Trophoblast cell (in vitro differentiated cells and primary cell): ENCODE data around the gene CUBN.
A peak's percentile ranks its signal among the peaks of the same experiment; 100 is the strongest.

Experiments
- DNase-seq, 2 donors: peaks; one replicate each; pipeline ENCODE4 v3.0.0-alpha.2; 2016
- H2AFZ ChIP-seq: 2 replicates; pipeline ENCODE4 v1.6.1; 2013; ENCODE audit warnings: low read length, moderate library complexity, mild to moderate bottlenecking; ENCODE audit not compliant: insufficient read depth, poor library complexity
- H2AK5ac ChIP-seq: 2 replicates; pipeline ENCODE4 v1.6.1; 2013; ENCODE audit warnings: mild to moderate bottlenecking, low read length
- H2BK120ac ChIP-seq: 2 replicates; pipeline ENCODE4 v1.6.1; 2013; ENCODE audit warnings: low read length, mild to moderate bottlenecking, moderate library complexity; ENCODE audit not compliant: insufficient read depth, poor library complexity
- H2BK12ac ChIP-seq: 2 replicates; pipeline ENCODE4 v1.6.1; 2013; ENCODE audit warnings: mild to moderate bottlenecking, low read length, moderate library complexity
- H2BK5ac ChIP-seq: 2 replicates; pipeline ENCODE4 v1.6.1; 2013; ENCODE audit warnings: low read length, low read depth, moderate library complexity, mild to moderate bottlenecking; ENCODE audit not compliant: poor library complexity
- H3K14ac ChIP-seq: 2 replicates; pipeline ENCODE4 v1.6.1; 2013; ENCODE audit warnings: mild to moderate bottlenecking, low read length
- H3K18ac ChIP-seq: 2 replicates; pipeline ENCODE4 v1.6.1; 2013; ENCODE audit warnings: mild to moderate bottlenecking, low read length
- H3K23ac ChIP-seq: 2 replicates; pipeline ENCODE4 v1.6.1; 2013; ENCODE audit warnings: low read length
- H3K27ac ChIP-seq: 2 replicates; pipeline ENCODE4 v1.5.1; 2013; ENCODE audit warnings: low read depth, mild to moderate bottlenecking, inconsistent platforms, low read length, moderate library complexity
- H3K27me3 ChIP-seq: 2 replicates; pipeline ENCODE4 v1.6.1; 2013; ENCODE audit warnings: inconsistent platforms, mild to moderate bottlenecking, low read length, moderate library complexity; ENCODE audit not compliant: insufficient read depth
- H3K36me3 ChIP-seq, 2 experiments: 1 replicate in 1 of 2; 2 replicates in 1 of 2; pipeline ENCODE4 v1.6.1; 2013; ENCODE audit warnings: low read length in 2 of 2, mild to moderate bottlenecking in 2 of 2, moderate library complexity in 1 of 2; ENCODE audit not compliant: insufficient read depth in 2 of 2, control insufficient read depth in 1 of 2
- H3K4ac ChIP-seq: 2 replicates; pipeline ENCODE4 v1.6.1; 2013; ENCODE audit warnings: low read depth, mild to moderate bottlenecking, low read length, moderate library complexity
- H3K4me1 ChIP-seq, 2 experiments: 1 replicate in 1 of 2; 2 replicates in 1 of 2; pipeline ENCODE4 v1.6.1; 2013; ENCODE audit warnings: low read length in 2 of 2, mild to moderate bottlenecking in 2 of 2, moderate library complexity in 1 of 2; ENCODE audit not compliant: insufficient read depth in 2 of 2, control insufficient read depth in 1 of 2
- H3K4me2 ChIP-seq: 2 replicates; pipeline ENCODE4 v1.6.1; 2013; ENCODE audit warnings: inconsistent platforms, mild to moderate bottlenecking, low read length, moderate library complexity
- H3K4me3 ChIP-seq: 2 replicates; pipeline ENCODE4 v1.5.1; 2013; ENCODE audit warnings: mild to moderate bottlenecking, low read depth, low read length, inconsistent platforms
- H3K79me1 ChIP-seq: one replicate; pipeline ENCODE4 v1.6.1; 2013; ENCODE audit warnings: low read length
- H3K79me2 ChIP-seq: 2 replicates; pipeline ENCODE4 v1.6.1; 2013; ENCODE audit warnings: low read length, mild to moderate bottlenecking; ENCODE audit not compliant: control insufficient read depth, insufficient read depth, poor library complexity
- H3K9ac ChIP-seq: 2 replicates; pipeline ENCODE4 v1.6.1; 2013; ENCODE audit warnings: mild to moderate bottlenecking, low read length
- H3K9me3 ChIP-seq: 2 replicates; pipeline ENCODE4 v1.6.1; 2013; ENCODE audit warnings: low read depth, mild to moderate bottlenecking, control low read depth, inconsistent platforms, low read length; ENCODE audit not compliant: insufficient read depth
- H4K12ac ChIP-seq: 2 replicates; pipeline ENCODE4 v1.6.1; 2013; ENCODE audit warnings: low read depth, mild to moderate bottlenecking, low read length, moderate library complexity
- H4K8ac ChIP-seq: 2 replicates; pipeline ENCODE4 v1.6.1; 2013; ENCODE audit warnings: low read depth, mild to moderate bottlenecking, low read length, moderate library complexity
- H4K91ac ChIP-seq: one replicate; pipeline ENCODE4 v1.6.1; 2013; ENCODE audit warnings: low read depth, mild to moderate bottlenecking, low read length, moderate library complexity
- WGBS: extraction: QIAGEN DNeasy Blood & Tissue Kit; methylation state at CpG from one replicate; pipeline ENCODE4 v1.1.7; 2013; ENCODE audit warnings: missing lambda C conversion rate; ENCODE audit not compliant: insufficient read length, insufficient coverage; ENCODE audit errors: extremely low coverage; 5-methylcytosine and 5-hydroxymethylcytosine counted together

CUBN gene

DNA sequence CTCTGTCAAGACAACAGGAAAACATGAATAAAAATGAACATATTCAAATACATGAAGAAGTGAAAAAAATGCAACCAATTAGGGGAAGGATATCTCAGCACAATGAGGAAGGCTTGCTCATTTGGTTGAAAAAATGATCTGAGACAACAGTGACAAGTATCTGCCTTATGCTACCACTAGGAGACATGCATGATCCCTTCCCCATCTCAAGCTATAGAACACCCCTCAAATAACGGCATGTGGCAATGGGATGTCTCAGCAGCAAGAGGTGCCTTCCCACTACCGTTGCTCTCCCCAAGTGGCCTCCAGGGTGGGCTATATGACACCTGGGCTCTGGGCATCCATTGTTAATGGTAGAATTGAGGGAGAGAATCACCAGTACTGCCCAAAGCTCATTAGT lies 214.3 kb downstream of the CUBN start:
- H3K4me2 ChIP-seq, result no peak overlapping the region
- no peaks in the 10 kb centered on the region for H3K79me2 ChIP-seq
- no peak overlapping the region for H3K18ac ChIP-seq
- H2BK12ac ChIP-seq, result no peak overlapping the region
- H2BK5ac ChIP-seq, result no peak overlapping the region
- no peaks in the 10 kb centered on the region for H3K9me3 ChIP-seq
- no peak for DNase-seq
- H3K4ac ChIP-seq, result no peak overlapping the region
- H4K12ac ChIP-seq, result no peak overlapping the region
- no peak overlapping the region for H3K14ac ChIP-seq
- no peak overlapping the region for H3K9ac ChIP-seq
- no peak overlapping the region for H2BK120ac ChIP-seq
- no peaks in the 10 kb centered on the region for H3K4me1 ChIP-seq
- no peak overlapping the region for H3K27ac ChIP-seq
- H3K79me1 ChIP-seq, result no peaks in the 10 kb centered on the region
- no peak overlapping the region for H4K8ac ChIP-seq
- no peak overlapping the region for H3K4me3 ChIP-seq
- no peaks in the 10 kb centered on the region for H3K27me3 ChIP-seq
- no peak overlapping the region for H2AK5ac ChIP-seq
- WGBS, result no CpG with 5 or more reads among the region's 2 CpGs
- H3K36me3 ChIP-seq, result no peaks in the 10 kb centered on the region
- H3K23ac ChIP-seq, result no peak overlapping the region
- no peak overlapping the region for H2AFZ ChIP-seq
- H4K91ac ChIP-seq, result no peak overlapping the region

- WGBS, result no CpG with 5 or more reads among the region's 4 CpGs
- H4K8ac ChIP-seq, result no peak overlapping the region
- H3K14ac ChIP-seq, result no peak overlapping the region
- H3K4me3 ChIP-seq, result no peak overlapping the region
- no peak overlapping the region for H3K9ac ChIP-seq
- no peaks in the 10 kb centered on the region for H3K9me3 ChIP-seq
- no peak overlapping the region for H2AFZ ChIP-seq
- H2AK5ac ChIP-seq, result no peak overlapping the region
- no peak overlapping the region for H3K4me2 ChIP-seq
- no peak overlapping the region for H3K4ac ChIP-seq
- H2BK120ac ChIP-seq, result no peak overlapping the region
- H3K23ac ChIP-seq, result no peak overlapping the region
- H3K18ac ChIP-seq, result no peak overlapping the region
- H3K79me2 ChIP-seq, result no peaks in the 10 kb centered on the region
- H4K91ac ChIP-seq, result no peak overlapping the region
- H3K27me3 ChIP-seq, result no peaks in the 10 kb centered on the region
- H2BK5ac ChIP-seq, result no peak overlapping the region
- no peak overlapping the region for H3K27ac ChIP-seq
- DNase-seq, result no peak
- H4K12ac ChIP-seq, result no peak overlapping the region
- no peaks in the 10 kb centered on the region for H3K4me1 ChIP-seq
- H2BK12ac ChIP-seq, result no peak overlapping the region
- no peaks in the 10 kb centered on the region for H3K79me1 ChIP-seq
- no peaks in the 10 kb centered on the region for H3K36me3 ChIP-seq
Measured at GRCh38 chr10:16913266-16913665, 216.3 kb downstream of the CUBN start.

- H4K8ac ChIP-seq, result no peak overlapping the region
- no peak overlapping the region for H3K9ac ChIP-seq
- no peak overlapping the region for H2BK120ac ChIP-seq
- no peak overlapping the region for H3K4me3 ChIP-seq
- no peak overlapping the region for H3K4me2 ChIP-seq
- peak in 1 of 2 donors; percentile 18 for DNase-seq
- H2BK5ac ChIP-seq, result no peak overlapping the region
- H3K23ac ChIP-seq, result no peak overlapping the region
- no peaks in the 10 kb centered on the region for H3K27me3 ChIP-seq
- no peak overlapping the region for H3K27ac ChIP-seq
- no peaks in the 10 kb centered on the region for H3K79me2 ChIP-seq
- no peak overlapping the region for H3K18ac ChIP-seq
- H2AK5ac ChIP-seq, result no peak overlapping the region
- no CpG with 5 or more reads among the region's 4 CpGs for WGBS
- no peak overlapping the region for H3K14ac ChIP-seq
- no peak overlapping the region for H4K91ac ChIP-seq
- H2BK12ac ChIP-seq, result no peak overlapping the region
- no peaks in the 10 kb centered on the region for H3K36me3 ChIP-seq
- no peaks in the 10 kb centered on the region for H3K4me1 ChIP-seq
- no peak overlapping the region for H4K12ac ChIP-seq
- H3K9me3 ChIP-seq, result no peaks in the 10 kb centered on the region
- H2AFZ ChIP-seq, result no peak overlapping the region
- H3K4ac ChIP-seq, result no peak overlapping the region
- no peaks in the 10 kb centered on the region for H3K79me1 ChIP-seq
Measured at GRCh38 chr10:16910793-16911164, 218.8 kb downstream of the CUBN start.

- no peak overlapping the region for H3K27ac ChIP-seq
- DNase-seq, result no peak
- no peaks in the 10 kb centered on the region for H3K79me2 ChIP-seq
- H3K14ac ChIP-seq, result no peak overlapping the region
- no peaks in the 10 kb centered on the region for H3K9me3 ChIP-seq
- H3K4me2 ChIP-seq, result no peak overlapping the region
- H3K4me3 ChIP-seq, result no peak overlapping the region
- H4K8ac ChIP-seq, result no peak overlapping the region
- H2BK12ac ChIP-seq, result no peak overlapping the region
- H3K23ac ChIP-seq, result no peak overlapping the region
- no peaks in the 10 kb centered on the region for H3K79me1 ChIP-seq
- no peak overlapping the region for H2BK120ac ChIP-seq
- no peaks in the 10 kb centered on the region for H3K36me3 ChIP-seq
- H3K4me1 ChIP-seq, result no peaks in the 10 kb centered on the region
- H2BK5ac ChIP-seq, result no peak overlapping the region
- H3K18ac ChIP-seq, result no peak overlapping the region
- no peak overlapping the region for H3K9ac ChIP-seq
- H2AK5ac ChIP-seq, result no peak overlapping the region
- H4K91ac ChIP-seq, result no peak overlapping the region
- no peaks in the 10 kb centered on the region for H3K27me3 ChIP-seq
- no peak overlapping the region for H3K4ac ChIP-seq
- H4K12ac ChIP-seq, result no peak overlapping the region
- no peak overlapping the region for H2AFZ ChIP-seq
- no CpG with 5 or more reads among the region's 4 CpGs for WGBS
Measured at GRCh38 chr10:16909961-16910792, 219.4 kb downstream of the CUBN start.
